Skin epidermis (tissue), 12 donors: ENCODE results near the gene CHRM1.
A peak's percentile ranks its signal among the peaks of the same experiment; 100 is the strongest.
"Not testable (repeated sequence)": the region's sequence is repeated elsewhere in the genome, so short reads cannot be mapped to it uniquely, and the experiment has no call there.

ENCODE experiments used
- H3K27ac ChIP-seq, 21 experiments: fragments of 200-600 bp; sonication (generic) in 11 of 21; one replicate each; pipeline ENCODE4 v1.5.0; 2020; ENCODE audit warnings: mild to moderate bottlenecking in 3 of 21, inconsistent platforms in 2 of 21, moderate library complexity in 2 of 21
- H3K4me3 ChIP-seq, 7 experiments: fragments of 200-600 bp; sonication (generic) in 2 of 7; one replicate each; pipeline ENCODE4 v1.5.0; 2020; ENCODE audit warnings: inconsistent platforms in 2 of 7, mild to moderate bottlenecking in 2 of 7, moderate library complexity in 1 of 7

CHRM1 gene

GRCh38 chr11:62921201-62921572 lies at the start of gene CHRM1:
Gene CHRM1, minus strand, starts transcription at chr11:62921363. Its CDS starts 10,263 bp downstream, at chr11:62911100.
- Histone ChIP-seq H3K27ac (peak within 1 kb of the TSS in 8 of 21 experiments; percentile 5 to 60 (median 36)), H3K4me3 (peak within 1 kb of the TSS in 1 of 7 experiments; percentile 19)

- Histone ChIP-seq H3K27ac (no peak overlapping the region), H3K4me3 (no peak overlapping the region)
These were observed 44.4 kb upstream of the CHRM1 start for GRCh38 chr11:62965574-62965973.

GRCh38 chr11:62962391-62962790 lies 41.2 kb upstream of the CHRM1 start:
- Histone ChIP-seq H3K4me3 (no peak overlapping the region), H3K27ac (no peak overlapping the region)

- Histone ChIP-seq H3K27ac (no peak overlapping the region), H3K4me3 (no peak overlapping the region)
These were observed 39.9 kb upstream of the CHRM1 start for GRCh38 chr11:62961017-62961570.

- H3K27ac ChIP-seq, result no peak overlapping the region
These were observed 38.3 kb upstream of the CHRM1 start for GRCh38 chr11:62959422-62959980.

GRCh38 chr11:62958547-62959421 lies 37.6 kb upstream of the CHRM1 start:
- peak overlapping the region in 1 of 21 experiments; percentile 44 for H3K27ac ChIP-seq
- no peak overlapping the region for H3K4me3 ChIP-seq

More at GRCh38 chr11:62959422-62959980, 38.3 kb upstream of the CHRM1 start:
- H3K4me3 ChIP-seq, result no peak overlapping the region

- H3K27ac ChIP-seq, result no peak overlapping the region
- no peak overlapping the region for H3K4me3 ChIP-seq
These were observed 36.0 kb upstream of the CHRM1 start for GRCh38 chr11:62957147-62957546.

GRCh38 chr11:62954478-62954877 lies 33.3 kb upstream of the CHRM1 start:
- Histone ChIP-seq H3K4me3 (no peak overlapping the region), H3K27ac (no peak overlapping the region)

- Histone ChIP-seq H3K4me3 (no peak overlapping the region), H3K27ac (no peak overlapping the region)
These were observed 32.6 kb upstream of the CHRM1 start for GRCh38 chr11:62953811-62954210.

GRCh38 chr11:62948765-62949320 lies 27.7 kb upstream of the CHRM1 start:
- no peak overlapping the region for H3K27ac ChIP-seq
- no peak overlapping the region for H3K4me3 ChIP-seq

GRCh38 chr11:62945538-62945937 lies 24.4 kb upstream of the CHRM1 start:
- not testable (repeated sequence) for H3K4me3 ChIP-seq, H3K27ac ChIP-seq

GRCh38 chr11:62937528-62937927 lies 16.4 kb upstream of the CHRM1 start:
- H3K27ac ChIP-seq, result not testable (repeated sequence)

GRCh38 chr11:62934496-62934785 lies 13.3 kb upstream of the CHRM1 start:
- no peak overlapping the region for H3K4me3 ChIP-seq
- H3K27ac ChIP-seq, result no peak overlapping the region

More at GRCh38 chr11:62937528-62937927, 16.4 kb upstream of the CHRM1 start:
- H3K4me3 ChIP-seq, result not testable (repeated sequence)

- no peak overlapping the region for H3K4me3 ChIP-seq
These were observed 12.8 kb upstream of the CHRM1 start for GRCh38 chr11:62933750-62934495.

GRCh38 chr11:62933285-62933684 lies 12.1 kb upstream of the CHRM1 start:
- Histone ChIP-seq H3K4me3 (no peak overlapping the region), H3K27ac (no peak overlapping the region)

More at GRCh38 chr11:62933750-62934495, 12.8 kb upstream of the CHRM1 start:
- H3K27ac ChIP-seq, result no peak overlapping the region

GRCh38 chr11:62931499-62932278 lies 10.5 kb upstream of the CHRM1 start:
- Histone ChIP-seq H3K27ac (no peak overlapping the region), H3K4me3 (no peak overlapping the region)

- H3K27ac ChIP-seq, result no peak overlapping the region
- H3K4me3 ChIP-seq, result no peak overlapping the region
These were observed 9.5 kb upstream of the CHRM1 start for GRCh38 chr11:62930666-62931065.

- Histone ChIP-seq H3K27ac (no peak overlapping the region), H3K4me3 (no peak overlapping the region)
These were observed 9.0 kb upstream of the CHRM1 start for GRCh38 chr11:62930157-62930556.

GRCh38 chr11:62928011-62928410 lies 6.8 kb upstream of the CHRM1 start:
- no peak overlapping the region for H3K27ac ChIP-seq
- H3K4me3 ChIP-seq, result no peak overlapping the region
